Erythroblast (primary cell): ENCODE results near the gene CIB2.

Source experiments
- DNase-seq, 2 experiments: peaks; one replicate each; lab custom pipeline; 2025; lab: John Stamatoyannopoulos, UW
- GATA1 ChIP-seq: IDR thresholded peaks from 2 replicates; pipeline ENCODE4 v1.6.1; 2011; ENCODE audit warnings: low read depth, mild to moderate bottlenecking, control low read depth, low read length, moderate library complexity
- POLR2A ChIP-seq: IDR thresholded peaks from 2 replicates; pipeline ENCODE4 v1.6.1; 2011; ENCODE audit warnings: mild to moderate bottlenecking, low read length

The CIB2 gene

DNA sequence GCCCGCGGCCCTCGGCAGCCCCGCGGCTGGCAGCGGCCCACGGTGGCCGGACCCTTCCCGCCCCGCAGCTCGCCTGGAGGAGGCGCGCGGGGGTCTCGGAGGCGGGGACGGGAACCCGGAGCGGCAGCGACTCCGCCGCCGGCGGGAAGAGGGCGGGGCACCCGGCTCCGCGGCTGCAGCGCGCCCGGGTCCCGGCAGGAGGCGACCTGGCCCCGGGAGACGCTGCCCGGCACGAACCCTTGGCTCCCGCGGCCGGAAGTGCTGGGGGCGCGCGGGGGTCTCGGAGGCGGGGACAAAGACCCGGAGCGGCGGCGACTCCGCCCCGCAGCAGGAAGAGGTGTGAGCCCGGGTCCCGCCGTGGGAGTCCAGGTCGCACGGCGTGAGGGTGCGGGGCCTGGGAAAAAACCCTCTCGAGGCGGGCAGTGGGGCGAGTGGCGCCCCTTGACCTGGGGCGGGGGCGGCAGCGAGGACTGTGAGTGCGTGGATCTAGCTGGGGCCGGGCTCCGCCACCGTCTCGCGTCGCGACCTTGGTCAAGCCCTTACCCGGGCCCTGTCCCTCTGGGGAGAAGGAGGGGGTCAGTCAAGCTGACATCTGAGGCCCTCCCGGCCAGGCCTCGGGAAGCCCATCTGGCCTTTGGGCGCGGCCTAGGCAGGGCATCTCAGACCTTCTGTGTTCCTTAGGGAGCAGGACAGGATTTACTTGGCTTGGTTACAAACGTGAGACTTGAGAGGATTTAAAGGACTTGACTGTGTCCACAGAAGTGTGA, at the start of gene CIB2:
CIB2 (minus strand) TSS at position 151 of the 767 bp plus-strand sequence. CDS start 230 bp downstream, outside the sequence.
- peak; percentile 75 to 83 for DNase-seq
- TF ChIP-seq POLR2A: no peak
- no peak for TF ChIP-seq GATA1

- DNase-seq: no peak
- no peak for TF ChIP-seq GATA1
- TF ChIP-seq POLR2A: no peak
These were observed 48.7 kb upstream of the CIB2 start for GRCh38 chr15:78179906-78180305.

GRCh38 chr15:78179286-78179840, 48.1 kb upstream of the CIB2 start:
- no peak for TF ChIP-seq GATA1
- no peak for TF ChIP-seq POLR2A
- DNase-seq: no peak

GRCh38 chr15:78178064-78178463, 46.8 kb upstream of the CIB2 start:
- DNase-seq: no peak
- TF ChIP-seq GATA1 (no peak), POLR2A (no peak)

GRCh38 chr15:78177447-78177873, 46.2 kb upstream of the CIB2 start:
- TF ChIP-seq GATA1 (no peak), POLR2A (no peak)
- peak; percentile 43 to 60 for DNase-seq

DNA sequence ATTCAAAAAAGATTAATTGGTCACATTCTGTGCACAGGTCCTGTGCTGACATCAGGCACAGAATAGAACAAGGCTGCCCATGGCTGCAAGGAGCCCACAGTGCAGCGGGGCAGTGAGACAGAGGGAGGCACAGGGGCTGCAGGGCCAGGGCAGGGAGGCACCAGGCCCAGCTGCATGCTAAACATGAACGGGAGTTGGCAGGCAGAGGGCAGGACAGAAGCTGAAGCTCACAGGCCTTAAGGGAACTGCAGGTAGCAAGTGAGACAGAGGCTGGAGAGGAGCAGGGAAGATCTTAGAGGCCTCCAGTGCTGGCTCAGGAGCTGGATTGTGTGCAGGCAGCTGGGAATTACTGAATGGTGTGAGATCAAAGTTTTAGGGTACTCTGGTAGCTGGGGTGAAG, 44.1 kb upstream of the CIB2 start:
- TF ChIP-seq POLR2A (no peak), GATA1 (no peak)
- DNase-seq: no peak

DNA sequence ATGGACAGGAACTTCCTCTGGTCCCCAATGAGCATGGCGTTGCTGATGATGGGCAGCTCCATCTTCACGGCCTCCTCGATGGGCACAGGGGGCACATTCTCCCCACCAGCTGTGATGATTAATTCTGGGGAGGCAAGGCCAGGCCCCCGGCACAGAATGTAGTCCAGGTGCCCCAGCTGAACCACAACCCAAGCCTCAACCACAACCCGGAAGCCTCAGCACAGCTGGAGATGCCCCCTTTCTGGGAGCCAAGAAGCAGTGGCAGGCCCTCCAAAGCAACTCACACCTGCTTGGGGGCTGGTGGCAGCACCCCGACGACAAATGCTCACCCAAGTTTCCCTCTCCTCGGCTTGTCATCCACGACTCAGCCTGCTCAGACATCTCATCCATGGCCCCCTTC, 43.2 kb upstream of the CIB2 start:
- no peak for TF ChIP-seq GATA1
- no peak for TF ChIP-seq POLR2A
- DNase-seq: no peak

DNA sequence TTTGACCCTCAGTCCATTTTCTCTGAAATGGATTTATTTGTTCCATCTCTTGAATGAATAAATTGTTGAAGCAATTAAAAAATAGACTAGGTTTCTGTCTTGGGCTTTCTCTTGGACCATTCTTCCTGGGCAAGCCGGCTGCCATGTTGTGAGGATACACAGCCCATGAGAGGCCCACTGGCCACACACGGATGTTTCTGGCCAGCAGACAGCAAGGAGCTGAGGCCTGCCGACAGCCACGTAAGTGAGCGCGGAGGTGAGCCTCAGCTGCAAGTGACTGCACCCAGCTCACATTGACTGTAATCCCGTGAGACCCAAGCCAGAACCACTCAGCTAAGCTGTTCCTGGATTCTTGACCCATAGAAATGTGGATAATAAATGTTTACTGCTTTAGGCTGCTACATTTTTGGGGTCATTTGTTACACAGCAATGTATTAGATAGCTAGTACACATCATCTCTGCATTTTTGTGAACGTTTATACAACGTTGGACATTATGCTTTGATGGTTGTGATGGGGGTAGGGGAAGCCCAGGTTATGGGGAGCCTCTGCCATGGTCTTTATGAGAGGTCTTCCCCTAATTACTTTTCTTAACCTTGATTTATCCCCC, 40.7 kb upstream of the CIB2 start:
- TF ChIP-seq GATA1 (no peak), POLR2A (no peak)

DNA sequence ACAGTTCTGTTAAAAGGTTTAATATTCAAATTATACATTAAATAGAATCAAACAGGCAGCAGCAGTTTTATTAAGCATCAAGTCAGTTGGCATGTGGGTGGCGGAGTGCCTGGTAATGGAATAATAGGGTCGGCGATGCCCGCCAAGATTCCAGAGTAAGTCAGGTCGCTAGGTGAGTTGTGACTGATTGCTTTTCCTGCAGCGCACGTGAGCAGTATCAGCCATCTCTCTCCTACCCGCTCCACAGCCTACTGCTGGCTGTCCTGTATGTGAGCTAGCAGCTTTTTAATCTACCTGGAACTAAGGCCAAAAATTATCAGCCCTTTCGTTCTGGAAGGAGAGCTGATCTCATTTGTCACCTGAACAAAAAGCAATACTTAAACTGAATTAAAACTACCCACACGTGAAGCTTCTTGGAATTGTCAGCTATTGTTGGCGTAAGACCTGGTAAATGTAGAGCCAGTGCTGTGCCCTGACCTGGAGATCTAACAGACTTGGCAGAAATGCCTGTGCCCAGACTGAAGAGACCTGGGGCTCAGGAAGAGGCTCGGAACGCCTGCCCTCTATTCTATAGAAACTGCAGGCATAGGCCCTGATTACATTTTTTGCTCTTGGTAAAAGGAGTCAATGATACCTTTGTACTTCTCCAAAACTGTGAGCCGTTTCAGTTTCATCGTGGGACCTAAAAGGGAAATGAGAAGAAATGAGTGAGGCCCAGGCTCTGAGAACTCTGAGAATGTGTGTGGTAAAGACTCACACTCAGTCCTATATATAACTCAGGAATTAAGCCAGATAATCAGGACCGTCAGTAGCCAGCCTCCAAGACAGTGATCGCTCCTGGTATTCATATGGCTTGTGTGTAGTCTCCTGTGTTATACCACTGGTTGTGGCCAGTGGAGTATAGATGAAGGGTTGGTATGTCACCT, 39.9 kb upstream of the CIB2 start:
- no peak for DNase-seq
- TF ChIP-seq GATA1 (no peak), POLR2A (no peak)

More for the DNA sequence above, 40.7 kb upstream of the CIB2 start:
- no peak for DNase-seq

- no peak for DNase-seq
- TF ChIP-seq POLR2A (no peak), GATA1 (no peak)
These were observed 37.4 kb upstream of the CIB2 start for GRCh38 chr15:78168608-78169007.

DNA sequence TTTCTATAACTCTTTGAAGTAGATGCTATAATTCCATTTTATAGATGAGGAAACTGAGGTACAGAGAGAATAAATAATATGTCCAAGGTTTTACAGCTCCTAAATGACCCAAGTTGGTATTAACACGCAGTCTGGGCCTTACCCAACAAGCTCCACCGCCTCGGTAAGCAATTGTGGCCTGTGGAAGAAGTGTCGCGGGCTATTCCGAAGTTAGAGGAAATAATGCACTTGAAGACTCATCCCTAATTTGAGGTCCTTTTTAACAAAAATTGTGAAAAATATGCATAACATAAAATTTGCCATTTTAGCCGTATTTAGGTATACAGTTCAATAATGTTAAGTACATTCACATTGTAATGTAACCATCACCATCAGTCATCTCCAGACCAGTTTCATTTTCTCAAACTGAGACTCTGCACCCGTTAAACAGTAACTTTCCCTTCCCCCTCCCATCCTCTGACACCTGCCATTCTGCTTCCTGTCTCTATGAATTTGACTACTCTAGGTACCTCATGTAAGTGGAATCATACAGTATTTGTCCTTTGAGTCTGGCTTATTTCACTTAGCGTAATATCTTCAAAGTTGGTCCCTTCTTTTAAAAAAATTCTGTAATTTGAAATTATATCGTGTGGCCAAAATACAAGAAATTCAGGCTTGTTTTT, 36.1 kb upstream of the CIB2 start:
- TF ChIP-seq POLR2A (no peak), GATA1 (no peak)
- DNase-seq: no peak

- DNase-seq: no peak
- TF ChIP-seq GATA1 (no peak), POLR2A (no peak)
These were observed 32.8 kb upstream of the CIB2 start for GRCh38 chr15:78164010-78164409.

DNA sequence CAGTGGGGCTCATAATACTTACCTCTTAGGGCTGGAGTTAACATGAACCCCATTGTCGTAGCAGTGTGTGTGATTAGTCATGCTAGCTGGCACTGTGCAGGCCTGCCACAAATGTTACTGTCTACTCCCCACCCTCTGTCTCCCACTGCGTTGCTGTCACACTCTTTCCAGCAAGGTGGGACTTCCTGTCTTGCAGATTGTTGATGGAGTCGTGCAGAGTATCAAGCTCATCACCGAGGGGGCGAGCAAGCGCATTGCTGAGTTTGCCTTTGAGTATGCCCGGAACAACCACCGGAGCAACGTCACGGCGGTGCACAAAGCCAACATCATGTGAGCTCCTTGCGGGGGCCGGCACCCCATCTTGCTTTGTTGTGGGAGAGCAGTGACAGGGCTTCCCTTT, 30.8 kb upstream of the CIB2 start:
- TF ChIP-seq POLR2A (no peak), GATA1 (no peak)
- no peak for DNase-seq
